ENCODE results near the gene PI4KA. TPM values are rescaled to one million over a fixed set of nuclear protein-coding genes. Genes with fewer than 3 reads are reported as not detected.

The PI4KA gene
- total RNA-seq, 1 experiment from 2014 or later = 54.3 TPM

DNA sequence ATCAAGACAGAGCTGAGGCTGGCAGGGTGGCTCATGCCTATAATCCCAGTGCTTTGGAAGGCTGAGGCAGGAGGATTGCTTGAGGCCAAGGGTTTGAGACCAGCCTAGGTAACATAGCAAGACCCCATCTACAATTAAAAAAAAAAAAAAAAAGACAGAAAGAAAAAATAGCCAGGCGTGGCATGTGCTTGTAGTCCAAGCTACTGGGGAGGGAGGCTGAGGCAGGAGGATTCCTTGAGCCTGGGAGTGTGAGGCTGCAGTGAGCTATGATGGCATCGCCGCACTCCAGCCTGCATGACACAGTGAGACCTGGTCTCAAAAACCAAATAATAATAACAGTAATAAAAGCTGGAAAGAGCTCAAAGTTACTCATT lies 75.3 kb downstream of the PI4KA start:
- H3K27ac ChIP-seq (ENCODE audit: low read length) = no peak overlapping the region
- POLR2A ChIA-PET = no interaction called here
- CTCF ChIA-PET = no interaction called here
- in situ Hi-C loops (cut with HindIII; ENCODE audit: low pct_unique_long_range_greater_than_20kb, low sequenced_read_pairs) = no loop called here
- no peaks in the 10 kb centered on the region for H3K36me3 ChIP-seq (ENCODE audit: control insufficient read depth, insufficient read depth, low read length)
- intact Hi-C loops (cut with micrococcal nuclease; ENCODE audit: unreplicated experiment) = no loop called here
- ATAC-seq (no peak), DNase-seq (ENCODE audit: low read depth, low spot score) (no peak)
- no peak overlapping the region for H3K4me3 ChIP-seq (ENCODE audit: low read depth in 2 of 2, low read length in 2 of 2)
- no peaks in the 10 kb centered on the region for H3K9me3 ChIP-seq (ENCODE audit: control insufficient read depth, insufficient read depth, low read depth, low read length)
- TF ChIP-seq, protein P1, sequence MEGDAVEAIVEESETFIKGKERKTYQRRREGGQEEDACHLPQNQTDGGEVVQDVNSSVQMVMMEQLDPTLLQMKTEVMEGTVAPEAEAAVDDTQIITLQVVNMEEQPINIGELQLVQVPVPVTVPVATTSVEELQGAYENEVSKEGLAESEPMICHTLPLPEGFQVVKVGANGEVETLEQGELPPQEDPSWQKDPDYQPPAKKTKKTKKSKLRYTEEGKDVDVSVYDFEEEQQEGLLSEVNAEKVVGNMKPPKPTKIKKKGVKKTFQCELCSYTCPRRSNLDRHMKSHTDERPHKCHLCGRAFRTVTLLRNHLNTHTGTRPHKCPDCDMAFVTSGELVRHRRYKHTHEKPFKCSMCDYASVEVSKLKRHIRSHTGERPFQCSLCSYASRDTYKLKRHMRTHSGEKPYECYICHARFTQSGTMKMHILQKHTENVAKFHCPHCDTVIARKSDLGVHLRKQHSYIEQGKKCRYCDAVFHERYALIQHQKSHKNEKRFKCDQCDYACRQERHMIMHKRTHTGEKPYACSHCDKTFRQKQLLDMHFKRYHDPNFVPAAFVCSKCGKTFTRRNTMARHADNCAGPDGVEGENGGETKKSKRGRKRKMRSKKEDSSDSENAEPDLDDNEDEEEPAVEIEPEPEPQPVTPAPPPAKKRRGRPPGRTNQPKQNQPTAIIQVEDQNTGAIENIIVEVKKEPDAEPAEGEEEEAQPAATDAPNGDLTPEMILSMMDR (IDR thresholded peaks at IDR 0.05) = no peak
- TF ChIP-seq, protein P2, sequence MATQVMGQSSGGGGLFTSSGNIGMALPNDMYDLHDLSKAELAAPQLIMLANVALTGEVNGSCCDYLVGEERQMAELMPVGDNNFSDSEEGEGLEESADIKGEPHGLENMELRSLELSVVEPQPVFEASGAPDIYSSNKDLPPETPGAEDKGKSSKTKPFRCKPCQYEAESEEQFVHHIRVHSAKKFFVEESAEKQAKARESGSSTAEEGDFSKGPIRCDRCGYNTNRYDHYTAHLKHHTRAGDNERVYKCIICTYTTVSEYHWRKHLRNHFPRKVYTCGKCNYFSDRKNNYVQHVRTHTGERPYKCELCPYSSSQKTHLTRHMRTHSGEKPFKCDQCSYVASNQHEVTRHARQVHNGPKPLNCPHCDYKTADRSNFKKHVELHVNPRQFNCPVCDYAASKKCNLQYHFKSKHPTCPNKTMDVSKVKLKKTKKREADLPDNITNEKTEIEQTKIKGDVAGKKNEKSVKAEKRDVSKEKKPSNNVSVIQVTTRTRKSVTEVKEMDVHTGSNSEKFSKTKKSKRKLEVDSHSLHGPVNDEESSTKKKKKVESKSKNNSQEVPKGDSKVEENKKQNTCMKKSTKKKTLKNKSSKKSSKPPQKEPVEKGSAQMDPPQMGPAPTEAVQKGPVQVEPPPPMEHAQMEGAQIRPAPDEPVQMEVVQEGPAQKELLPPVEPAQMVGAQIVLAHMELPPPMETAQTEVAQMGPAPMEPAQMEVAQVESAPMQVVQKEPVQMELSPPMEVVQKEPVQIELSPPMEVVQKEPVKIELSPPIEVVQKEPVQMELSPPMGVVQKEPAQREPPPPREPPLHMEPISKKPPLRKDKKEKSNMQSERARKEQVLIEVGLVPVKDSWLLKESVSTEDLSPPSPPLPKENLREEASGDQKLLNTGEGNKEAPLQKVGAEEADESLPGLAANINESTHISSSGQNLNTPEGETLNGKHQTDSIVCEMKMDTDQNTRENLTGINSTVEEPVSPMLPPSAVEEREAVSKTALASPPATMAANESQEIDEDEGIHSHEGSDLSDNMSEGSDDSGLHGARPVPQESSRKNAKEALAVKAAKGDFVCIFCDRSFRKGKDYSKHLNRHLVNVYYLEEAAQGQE (IDR thresholded peaks at IDR 0.05; ENCODE audit: insufficient read depth in 1 of 2, low read depth in 2 of 2, low read length in 1 of 2) = no peak
- TF ChIP-seq SIN3A (IDR thresholded peaks at IDR 0.05; ENCODE audit: borderline replicate concordance, insufficient read depth, low read depth, low read length) = no peak
- no peak for TF ChIP-seq POLR2AphosphoS5 (IDR thresholded peaks at IDR 0.05; ENCODE audit: low read depth, low read length)
- no peak for TF ChIP-seq TCF7L2 (IDR thresholded peaks at IDR 0.05; ENCODE audit: low read depth, low read length)
- H3K4me1 ChIP-seq (ENCODE audit: control insufficient read depth, insufficient read depth, low read length) = no peaks in the 10 kb centered on the region
- no peaks in the 10 kb centered on the region for H3K27me3 ChIP-seq (ENCODE audit: control insufficient read depth, insufficient read depth, low read length)
- no TSS peak for BruUV-seq (replicated peaks)

DNA sequence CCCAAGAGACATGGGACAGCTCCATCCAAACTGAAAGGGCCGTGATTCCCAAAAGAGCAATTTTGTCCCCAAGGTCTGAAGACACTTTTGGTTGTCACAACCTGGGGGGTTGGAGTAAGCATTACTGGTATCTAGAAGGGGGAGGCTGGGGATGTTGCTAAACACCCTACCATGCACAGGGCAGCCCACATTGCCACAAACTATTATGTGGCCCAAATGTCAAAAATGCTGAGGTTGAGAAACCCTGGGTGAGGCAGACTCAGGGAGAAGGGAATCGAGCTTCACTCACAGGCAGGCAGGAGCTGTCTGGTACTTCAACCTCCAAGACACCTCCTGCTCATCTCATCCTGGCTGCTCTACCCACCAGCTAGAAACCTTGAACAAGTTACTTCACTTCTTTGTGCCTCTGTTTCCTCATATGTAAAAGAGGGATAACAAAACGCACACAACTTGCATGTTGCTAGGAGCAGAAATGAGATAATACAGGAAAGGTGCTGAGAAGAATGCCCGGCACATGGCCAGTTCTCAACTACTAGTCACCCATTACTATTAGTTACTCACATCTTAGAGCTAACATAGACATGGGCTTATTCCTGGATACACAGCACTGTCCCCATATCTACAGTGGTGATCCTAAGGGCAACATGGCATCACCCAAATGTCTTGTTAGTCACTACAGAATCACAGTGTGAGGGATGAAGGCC lies 75.9 kb downstream of the PI4KA start:
- POLR2A ChIA-PET = no interaction called here
- H3K36me3 ChIP-seq (ENCODE audit: control insufficient read depth, insufficient read depth, low read length) = no peaks in the 10 kb centered on the region
- H3K27me3 ChIP-seq (ENCODE audit: control insufficient read depth, insufficient read depth, low read length) = no peaks in the 10 kb centered on the region
- no peak overlapping the region for H3K27ac ChIP-seq (ENCODE audit: low read length)
- in situ Hi-C loops (cut with HindIII; ENCODE audit: low pct_unique_long_range_greater_than_20kb, low sequenced_read_pairs) (no loop called here), intact Hi-C loops (cut with micrococcal nuclease; ENCODE audit: unreplicated experiment) (no loop called here)
- no peak overlapping the region for H3K4me3 ChIP-seq (ENCODE audit: low read depth in 2 of 2, low read length in 2 of 2)
- TF ChIP-seq TCF7L2 (IDR thresholded peaks at IDR 0.05; ENCODE audit: low read depth, low read length) = no peak
- TF ChIP-seq POLR2AphosphoS5 (IDR thresholded peaks at IDR 0.05; ENCODE audit: low read depth, low read length) = no peak
- TF ChIP-seq, protein P2 (IDR thresholded peaks at IDR 0.05; ENCODE audit: insufficient read depth in 1 of 2, low read depth in 2 of 2, low read length in 1 of 2) = no peak
- TF ChIP-seq SIN3A (IDR thresholded peaks at IDR 0.05; ENCODE audit: borderline replicate concordance, insufficient read depth, low read depth, low read length) = no peak
- TF ChIP-seq, protein P1 (IDR thresholded peaks at IDR 0.05) = no peak
- CTCF ChIA-PET = no interaction called here
- DNase-seq (ENCODE audit: low read depth, low spot score) (no peak), ATAC-seq (no peak)
- no TSS peak for BruUV-seq (replicated peaks)
- H3K9me3 ChIP-seq (ENCODE audit: control insufficient read depth, insufficient read depth, low read depth, low read length) = no peaks in the 10 kb centered on the region
- H3K4me1 ChIP-seq (ENCODE audit: control insufficient read depth, insufficient read depth, low read length) = no peaks in the 10 kb centered on the region
